OCI-LY1 (cell line): ENCODE measurements around the gene HOXA5.

Source experiments
- EZH2 ChIP-seq: fragments of 200-600 bp; sonication (generic), shearing (Covaris generic); IDR thresholded peaks from 2 replicates; pipeline ENCODE4 v1.8.0; 2017; ENCODE audit warnings: borderline replicate concordance, mixed run types, mild to moderate bottlenecking, antibody characterized with exemption, low read length, moderate library complexity, mixed read lengths
- TF ChIP-seq, protein P1 (sequence below): fragments of 200-600 bp; sonication (generic), shearing (Covaris generic); IDR thresholded peaks from 2 replicates; pipeline ENCODE4 v1.5.1; 2017; ENCODE audit warnings: mild to moderate bottlenecking, antibody characterized with exemption, low read length, moderate library complexity, mixed read lengths

- TF ChIP-seq, protein P1, sequence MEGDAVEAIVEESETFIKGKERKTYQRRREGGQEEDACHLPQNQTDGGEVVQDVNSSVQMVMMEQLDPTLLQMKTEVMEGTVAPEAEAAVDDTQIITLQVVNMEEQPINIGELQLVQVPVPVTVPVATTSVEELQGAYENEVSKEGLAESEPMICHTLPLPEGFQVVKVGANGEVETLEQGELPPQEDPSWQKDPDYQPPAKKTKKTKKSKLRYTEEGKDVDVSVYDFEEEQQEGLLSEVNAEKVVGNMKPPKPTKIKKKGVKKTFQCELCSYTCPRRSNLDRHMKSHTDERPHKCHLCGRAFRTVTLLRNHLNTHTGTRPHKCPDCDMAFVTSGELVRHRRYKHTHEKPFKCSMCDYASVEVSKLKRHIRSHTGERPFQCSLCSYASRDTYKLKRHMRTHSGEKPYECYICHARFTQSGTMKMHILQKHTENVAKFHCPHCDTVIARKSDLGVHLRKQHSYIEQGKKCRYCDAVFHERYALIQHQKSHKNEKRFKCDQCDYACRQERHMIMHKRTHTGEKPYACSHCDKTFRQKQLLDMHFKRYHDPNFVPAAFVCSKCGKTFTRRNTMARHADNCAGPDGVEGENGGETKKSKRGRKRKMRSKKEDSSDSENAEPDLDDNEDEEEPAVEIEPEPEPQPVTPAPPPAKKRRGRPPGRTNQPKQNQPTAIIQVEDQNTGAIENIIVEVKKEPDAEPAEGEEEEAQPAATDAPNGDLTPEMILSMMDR = no peak
- no peak for TF ChIP-seq EZH2
Measured at GRCh38 chr7:27160145-27160545, 16.7 kb upstream of the HOXA5 start.
